ENCODE measurements around the gene GNPTG. TPM values are rescaled to one million over a fixed set of nuclear protein-coding genes. Genes with fewer than 3 reads are reported as not detected.

Gene GNPTG
- total and polyA plus RNA-seq, 2 donors (not counting 3 experiments of a cell fraction or from before 2014, with no cell fraction given), result 51.6 to 109 TPM

DNA sequence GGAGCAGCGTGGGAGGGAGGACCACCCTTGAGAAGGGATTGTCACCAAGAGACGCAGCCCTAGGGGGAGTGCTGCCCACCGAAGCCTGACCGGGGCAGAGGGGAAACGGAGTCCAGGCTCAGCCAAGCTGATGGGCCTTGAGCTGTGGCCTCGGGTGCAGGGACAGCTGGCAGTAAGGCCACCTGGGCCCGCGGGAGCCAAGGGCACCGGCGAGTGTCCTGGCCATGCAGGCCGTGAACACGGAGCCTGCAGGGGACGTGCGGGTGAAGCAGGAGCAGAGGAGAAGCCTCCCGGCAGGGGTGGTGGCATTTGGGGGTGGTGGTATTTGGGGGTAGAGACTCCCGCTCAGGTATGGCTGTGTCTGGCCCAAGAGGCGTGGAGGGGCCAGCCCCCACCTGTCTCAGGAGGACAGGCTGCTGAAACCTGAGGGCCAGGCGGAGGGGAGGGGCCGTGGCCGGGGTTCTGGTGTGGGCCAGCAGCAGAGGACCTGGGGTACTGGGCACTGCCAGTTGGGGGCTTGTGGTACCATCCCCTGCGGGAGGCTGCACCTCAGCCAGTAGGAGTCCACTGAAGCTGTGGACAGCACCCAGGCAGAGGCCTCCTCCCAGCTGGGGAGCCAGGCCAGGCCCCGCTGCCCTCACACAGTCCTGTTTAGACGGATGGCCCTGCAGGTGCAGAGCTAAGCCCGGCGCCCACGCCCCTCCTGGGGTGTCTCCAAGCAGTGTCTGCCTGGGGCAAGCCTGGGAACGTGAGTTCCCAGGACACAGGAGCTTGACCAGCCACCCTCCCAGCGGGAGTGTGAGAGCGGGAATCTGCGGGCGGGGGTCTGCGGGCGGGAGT is 4.5 kb downstream of the GNPTG start:
- CTCF ChIA-PET, result no interaction called here
- POLR2A ChIA-PET, result no interaction called here
- H3K9ac ChIP-seq (replicated peaks; ENCODE audit: extremely low read depth, insufficient read depth, low read length), result no peak overlapping the region

More for the DNA sequence above, 4.5 kb downstream of the GNPTG start:
- H3K79me2 ChIP-seq (ENCODE audit: control insufficient read depth, insufficient read depth, low read length), result peaks cover 48% of the 10 kb centered on the region
- H3K4me3 ChIP-seq (replicated peaks in 1 of 3; ENCODE audit: insufficient read depth in 1 of 3, low read depth in 1 of 3, low read length in 3 of 3), result no peak overlapping the region
- H3K4me1 ChIP-seq (ENCODE audit: control insufficient read depth, extremely low read depth, insufficient read depth, low read length), result peaks cover 5% of the 10 kb centered on the region
- H3K9me3 ChIP-seq (replicated peaks; ENCODE audit: control insufficient read depth, insufficient read depth, low read length), result no peaks in the 10 kb centered on the region
- no peak overlapping the region for H2AFZ ChIP-seq (ENCODE audit: low read depth, low read length)
- H4K20me1 ChIP-seq (replicated peaks; ENCODE audit: control insufficient read depth, extremely low read depth, insufficient read depth, low read length), result no peaks in the 10 kb centered on the region
- no peak for FAIRE-seq
- no TSS peak for BruUV-seq (replicated peaks)
- dilution Hi-C loops (cut with MboI; ENCODE audit: extremely low pct_ligation_motif_present, low sequenced_read_pairs) (no loop called here), intact Hi-C loops (cut with micrococcal nuclease) (no loop called here)
- peaks cover 0 to 5% of the 10 kb centered on the region in 2 experiments for H3K36me3 ChIP-seq (ENCODE audit: control insufficient read depth in 2 of 2, extremely low read depth in 1 of 2, insufficient read depth in 2 of 2, low read length in 2 of 2)
- no peak overlapping the region for H3K4me2 ChIP-seq (ENCODE audit: insufficient read depth, low read length)
- no peak for DNase-seq (ENCODE audit: low read depth, low spot score)
- H3K9me1 ChIP-seq (replicated peaks; ENCODE audit: control insufficient read depth, extremely low read depth, insufficient read depth, low read length), result no peaks in the 10 kb centered on the region
- no peak for TF ChIP-seq POLR2A (IDR thresholded peaks at IDR 0.05; ENCODE audit: low read depth, low read length)
- no peak for TF ChIP-seq POLR2AphosphoS5 (IDR thresholded peaks at IDR 0.05; ENCODE audit: insufficient read depth, low read depth, low read length)
- no peak for TF ChIP-seq MYC (IDR thresholded peaks at IDR 0.05; ENCODE audit: low read depth, low read length)
- TF ChIP-seq FOS (IDR thresholded peaks at IDR 0.05; ENCODE audit: borderline replicate concordance, insufficient read depth, low read length), result no peak
- TF ChIP-seq, protein P1, sequence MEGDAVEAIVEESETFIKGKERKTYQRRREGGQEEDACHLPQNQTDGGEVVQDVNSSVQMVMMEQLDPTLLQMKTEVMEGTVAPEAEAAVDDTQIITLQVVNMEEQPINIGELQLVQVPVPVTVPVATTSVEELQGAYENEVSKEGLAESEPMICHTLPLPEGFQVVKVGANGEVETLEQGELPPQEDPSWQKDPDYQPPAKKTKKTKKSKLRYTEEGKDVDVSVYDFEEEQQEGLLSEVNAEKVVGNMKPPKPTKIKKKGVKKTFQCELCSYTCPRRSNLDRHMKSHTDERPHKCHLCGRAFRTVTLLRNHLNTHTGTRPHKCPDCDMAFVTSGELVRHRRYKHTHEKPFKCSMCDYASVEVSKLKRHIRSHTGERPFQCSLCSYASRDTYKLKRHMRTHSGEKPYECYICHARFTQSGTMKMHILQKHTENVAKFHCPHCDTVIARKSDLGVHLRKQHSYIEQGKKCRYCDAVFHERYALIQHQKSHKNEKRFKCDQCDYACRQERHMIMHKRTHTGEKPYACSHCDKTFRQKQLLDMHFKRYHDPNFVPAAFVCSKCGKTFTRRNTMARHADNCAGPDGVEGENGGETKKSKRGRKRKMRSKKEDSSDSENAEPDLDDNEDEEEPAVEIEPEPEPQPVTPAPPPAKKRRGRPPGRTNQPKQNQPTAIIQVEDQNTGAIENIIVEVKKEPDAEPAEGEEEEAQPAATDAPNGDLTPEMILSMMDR (IDR thresholded peaks at IDR 0.05; ENCODE audit: extremely low read depth in 1 of 2, insufficient read depth in 1 of 2, low read depth in 1 of 2, low read length in 2 of 2), result no peak
- H3K27ac ChIP-seq (ENCODE audit: insufficient read depth, low read depth, low read length), result no peak overlapping the region
- H3K27me3 ChIP-seq (ENCODE audit: control insufficient read depth in 2 of 2, insufficient read depth in 2 of 2, low read length in 2 of 2), result no peaks in the 10 kb centered on the region
